ENCODE results near the gene IL10RB.
"Not testable (repeated sequence)": the region's sequence is repeated elsewhere in the genome, so short reads cannot be mapped to it uniquely, and the experiment has no call there.

Gene IL10RB

DNA sequence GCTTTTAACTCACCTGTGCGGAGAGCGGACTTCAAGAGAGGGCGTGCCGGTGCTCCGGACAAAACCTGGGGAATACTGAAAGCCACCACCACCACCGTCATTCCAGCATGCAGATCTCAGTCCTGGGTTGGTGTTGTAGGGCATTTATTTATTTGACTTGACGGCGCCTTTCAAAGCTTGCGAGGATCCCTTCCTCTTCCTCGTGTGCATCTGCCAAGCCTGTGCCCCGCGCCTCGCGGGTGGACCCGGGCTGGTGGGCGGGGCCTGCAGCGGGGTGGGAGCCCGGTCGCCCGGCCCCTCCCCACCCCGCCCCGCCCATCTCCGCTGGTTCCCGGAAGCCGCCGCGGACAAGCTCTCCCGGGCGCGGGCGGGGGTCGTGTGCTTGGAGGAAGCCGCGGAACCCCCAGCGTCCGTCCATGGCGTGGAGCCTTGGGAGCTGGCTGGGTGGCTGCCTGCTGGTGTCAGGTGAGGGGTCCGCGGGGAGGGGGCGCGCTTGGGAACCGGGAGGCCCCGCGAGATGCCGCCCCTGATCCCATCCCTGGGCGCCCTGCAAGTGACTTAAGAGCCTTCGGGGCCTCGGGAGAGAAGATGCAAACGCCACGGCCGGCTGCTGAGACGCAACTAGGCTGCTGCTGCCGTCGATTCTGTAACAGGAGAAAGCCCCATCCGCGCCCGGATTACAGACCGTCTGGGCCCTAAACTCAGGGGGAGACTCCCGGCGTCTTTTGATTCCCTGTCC lies at the start of gene IL10RB:
Gene IL10RB, plus strand, starts transcription at position 318 of the 739 bp plus-strand sequence. Its CDS starts 99 bp downstream, at position 417.
- Mint-ChIP-seq H3K36me3 (peaks cover 41 to 60% of the 10 kb centered on the region in 2 donors), H3K27ac (peak within 1 kb of the TSS; percentile 98), H3K4me1 (peaks cover 37 to 59% of the 10 kb centered on the region in 2 donors), H3K4me3 (peak within 1 kb of the TSS; percentile 96 to 97), H3K9me3 (no peaks in the 10 kb centered on the region), H3K27me3 (no peaks in the 10 kb centered on the region)
- DNase-seq (peak; percentile 67), ATAC-seq (replicated peaks) (peak; percentile 72 to 80)

DNA sequence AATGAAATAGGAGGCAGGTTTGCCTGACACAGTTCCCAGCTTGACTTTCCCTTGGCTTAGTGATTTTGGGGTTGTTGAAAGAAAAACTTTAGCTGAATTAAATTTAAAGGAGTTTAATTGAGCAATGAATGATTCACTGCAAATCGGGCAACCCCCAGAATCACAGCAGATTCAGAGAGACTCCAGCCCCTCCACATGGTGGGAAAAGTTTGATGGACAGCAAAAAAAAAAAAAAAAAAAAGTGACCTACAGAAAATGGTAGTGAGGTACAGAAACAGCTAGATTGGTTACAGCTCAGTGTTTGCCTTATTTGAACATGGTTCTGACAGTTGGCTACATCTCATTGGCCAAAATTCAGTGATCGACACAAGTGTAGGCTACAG lies 49.0 kb upstream of the IL10RB start:
- no peak overlapping the region for H3K27ac Mint-ChIP-seq
- peaks cover 8 to 19% of the 10 kb centered on the region in 2 donors for H3K9me3 Mint-ChIP-seq
- DNase-seq (no peak), ATAC-seq (replicated peaks) (no peak)
- no peak overlapping the region for H3K4me3 Mint-ChIP-seq
- H3K4me1 Mint-ChIP-seq: peaks cover 44 to 71% of the 10 kb centered on the region in 2 donors
- no peaks in the 10 kb centered on the region for H3K27me3 Mint-ChIP-seq
- peaks cover 10 to 22% of the 10 kb centered on the region in 2 donors for H3K36me3 Mint-ChIP-seq

DNA sequence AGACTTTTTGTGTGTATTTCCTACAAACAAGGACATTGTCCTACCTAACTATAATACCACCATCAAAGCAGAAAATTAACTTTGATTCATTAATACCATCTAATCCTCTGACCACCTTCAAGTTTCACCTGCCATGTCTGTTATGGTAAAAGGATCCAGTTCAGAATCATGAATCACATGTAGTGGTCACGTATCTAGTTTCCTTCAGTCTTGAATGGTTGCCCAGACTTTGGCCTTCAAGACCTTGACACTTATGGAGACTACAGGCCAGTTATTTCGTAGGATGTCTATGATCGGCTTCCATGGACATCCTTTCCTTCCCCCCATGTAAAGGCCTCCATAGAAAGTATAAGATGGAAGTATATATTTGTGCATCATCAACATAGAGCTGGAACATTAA lies 46.9 kb upstream of the IL10RB start:
- H3K9me3 Mint-ChIP-seq: peaks cover 8 to 15% of the 10 kb centered on the region in 2 donors
- H3K27ac Mint-ChIP-seq: peak overlapping the region; percentile 47
- DNase-seq (no peak), ATAC-seq (replicated peaks) (no peak)
- peaks cover 28 to 49% of the 10 kb centered on the region in 2 donors for H3K4me1 Mint-ChIP-seq
- no peak overlapping the region for H3K4me3 Mint-ChIP-seq
- H3K36me3 Mint-ChIP-seq: peaks cover 10 to 15% of the 10 kb centered on the region in 2 donors
- H3K27me3 Mint-ChIP-seq: no peaks in the 10 kb centered on the region

DNA sequence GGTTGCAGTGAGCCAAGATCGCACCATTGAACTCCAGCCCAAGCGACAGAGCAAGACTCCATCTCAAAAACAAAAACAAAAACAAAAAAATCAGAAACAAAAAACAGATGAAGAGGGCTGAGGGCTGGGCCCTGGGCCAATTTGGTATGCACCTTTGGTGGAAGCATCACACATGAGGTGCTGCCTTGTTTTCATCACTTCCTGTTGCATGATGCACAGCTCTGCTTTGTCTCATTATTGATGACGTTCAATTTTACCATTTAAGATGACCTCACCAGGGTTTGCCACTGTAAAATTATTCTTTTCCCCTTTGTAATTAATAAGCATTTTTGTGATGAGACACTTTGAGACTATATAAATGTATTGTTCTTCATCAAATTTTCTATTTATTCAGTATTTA lies 46.2 kb upstream of the IL10RB start:
- peaks cover 7 to 15% of the 10 kb centered on the region in 2 donors for H3K9me3 Mint-ChIP-seq
- H3K4me1 Mint-ChIP-seq: peaks cover 25 to 43% of the 10 kb centered on the region in 2 donors
- no peak overlapping the region for H3K27ac Mint-ChIP-seq
- H3K27me3 Mint-ChIP-seq: no peaks in the 10 kb centered on the region
- peaks cover 7 to 12% of the 10 kb centered on the region in 2 donors for H3K36me3 Mint-ChIP-seq
- no peak for DNase-seq
- ATAC-seq (replicated peaks): no peak
- H3K4me3 Mint-ChIP-seq: no peak overlapping the region

DNA sequence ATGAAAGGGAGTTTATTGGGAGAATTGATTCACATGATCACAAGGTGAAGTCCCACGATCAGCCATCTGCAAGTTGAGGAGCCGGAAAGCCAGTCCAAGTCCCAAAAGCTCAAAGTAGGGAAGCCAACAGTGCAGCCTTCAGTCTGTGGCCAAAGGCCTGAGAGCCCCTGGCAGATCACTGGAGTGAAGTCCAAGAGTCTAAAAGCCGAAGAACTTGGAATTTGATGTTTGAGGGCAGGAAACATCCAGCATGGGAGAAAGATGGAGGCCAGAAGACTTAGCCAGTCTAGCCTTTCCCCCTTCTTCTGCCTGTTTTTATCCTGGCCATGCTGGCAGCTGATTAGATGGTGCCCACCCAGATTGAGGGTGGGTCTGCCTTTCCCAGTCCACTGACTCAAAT lies 40.8 kb upstream of the IL10RB start:
- DNase-seq; H3K27me3 Mint-ChIP-seq; ATAC-seq (replicated peaks); H3K4me3 Mint-ChIP-seq; H3K9me3 Mint-ChIP-seq; H3K36me3 Mint-ChIP-seq; H3K27ac Mint-ChIP-seq: not testable (repeated sequence)
- H3K4me1 Mint-ChIP-seq: peaks cover 5 to 11% of the 10 kb centered on the region in 2 donors

DNA sequence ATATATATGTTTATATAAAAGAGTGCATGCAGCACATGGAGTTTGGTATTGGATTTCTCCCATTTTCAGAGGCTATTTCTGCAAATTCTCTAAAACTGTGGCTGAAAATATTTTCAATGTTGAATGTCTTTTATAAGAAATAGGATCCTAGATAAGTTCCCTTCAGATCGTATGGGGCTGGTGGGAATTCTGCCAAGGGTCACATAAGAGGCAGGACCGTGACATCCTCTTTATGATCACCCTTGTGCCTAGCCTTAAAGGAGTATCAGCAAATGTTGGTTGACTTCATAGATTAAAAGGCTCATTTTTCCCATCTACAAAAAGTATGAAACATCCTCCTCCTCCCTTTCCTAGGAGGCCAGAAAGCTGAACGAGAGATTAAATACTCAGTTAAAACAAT lies 37.7 kb upstream of the IL10RB start:
- H3K27ac Mint-ChIP-seq: no peak overlapping the region
- H3K9me3 Mint-ChIP-seq: no peaks in the 10 kb centered on the region
- no peak overlapping the region for H3K4me3 Mint-ChIP-seq
- peaks cover 21 to 29% of the 10 kb centered on the region in 2 donors for H3K4me1 Mint-ChIP-seq
- no peak for DNase-seq
- H3K36me3 Mint-ChIP-seq: peaks cover 11 to 18% of the 10 kb centered on the region in 2 donors
- no peaks in the 10 kb centered on the region for H3K27me3 Mint-ChIP-seq
- ATAC-seq (replicated peaks): no peak

DNA sequence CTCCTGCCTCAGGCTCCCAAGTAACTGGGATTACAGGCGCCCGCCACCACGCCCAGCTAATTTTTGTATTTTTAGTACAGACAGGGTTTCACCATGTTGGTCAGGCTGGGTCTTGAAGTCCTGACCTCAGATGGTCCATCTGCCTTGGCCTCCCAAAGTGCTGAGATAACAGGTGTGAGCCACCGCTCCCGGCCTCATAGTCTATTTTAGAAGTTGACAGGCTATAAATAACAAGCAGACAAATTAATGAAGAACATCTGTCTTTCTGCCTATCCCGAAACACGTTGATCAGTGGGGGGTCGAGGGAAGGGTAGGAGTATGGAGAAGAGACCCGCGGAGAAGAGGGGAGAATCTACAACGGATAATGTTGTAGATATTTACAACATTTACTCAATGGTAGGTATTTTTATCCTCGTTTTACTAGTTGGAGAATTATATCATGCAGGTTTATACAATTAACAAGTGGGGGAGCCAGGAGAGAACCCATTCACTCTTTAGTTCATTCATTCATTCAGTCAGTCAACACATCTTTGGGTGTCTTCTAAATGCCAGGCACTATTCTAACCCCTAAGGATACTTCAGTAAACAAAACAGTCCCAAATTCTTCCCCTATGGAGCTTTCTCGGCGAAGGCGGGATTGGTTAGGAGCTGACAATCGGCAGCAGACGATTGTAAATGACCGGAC lies 36.9 kb upstream of the IL10RB start:
- H3K4me1 Mint-ChIP-seq: peaks cover 21 to 33% of the 10 kb centered on the region in 2 donors
- H3K27me3 Mint-ChIP-seq: no peaks in the 10 kb centered on the region
- H3K36me3 Mint-ChIP-seq: peaks cover 12 to 21% of the 10 kb centered on the region in 2 donors
- ATAC-seq (replicated peaks) (peak; percentile 18 to 31), DNase-seq (no peak)
- peak overlapping the region; percentile 81 for H3K27ac Mint-ChIP-seq
- peak overlapping the region; percentile 90 to 95 for H3K4me3 Mint-ChIP-seq
- H3K9me3 Mint-ChIP-seq: no peaks in the 10 kb centered on the region

DNA sequence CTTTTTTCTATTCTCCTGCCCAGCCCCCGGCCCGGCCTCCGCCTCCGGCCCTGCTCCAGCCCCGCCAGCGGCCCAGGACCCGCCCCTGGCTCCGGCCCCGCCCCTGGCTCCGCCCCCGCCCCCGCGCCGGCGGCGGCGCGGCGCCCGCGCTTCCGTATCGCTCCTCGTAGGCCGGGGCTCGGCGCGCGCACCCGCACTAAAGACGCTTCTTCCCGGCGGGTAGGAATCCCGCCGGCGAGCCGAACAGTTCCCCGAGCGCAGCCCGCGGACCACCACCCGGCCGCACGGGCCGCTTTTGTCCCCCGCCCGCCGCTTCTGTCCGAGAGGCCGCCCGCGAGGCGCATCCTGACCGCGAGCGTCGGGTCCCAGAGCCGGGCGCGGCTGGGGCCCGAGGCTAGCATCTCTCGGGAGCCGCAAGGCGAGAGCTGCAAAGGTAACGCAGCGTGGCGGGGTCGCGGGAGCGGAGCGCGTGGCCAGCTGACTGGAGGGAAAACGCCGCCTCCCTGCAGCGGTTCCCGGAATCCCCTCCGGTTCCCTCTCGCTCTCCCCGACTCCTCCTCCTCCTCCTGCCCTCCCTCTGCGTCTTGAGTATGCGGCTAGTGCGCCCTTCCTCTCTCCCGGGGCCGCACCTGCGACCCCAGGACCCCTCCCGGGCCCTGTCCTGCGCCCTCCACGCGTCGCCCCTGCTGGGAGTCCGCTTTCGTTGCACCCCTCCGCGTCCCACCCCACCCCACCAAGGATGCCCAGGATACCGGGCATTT lies 36.2 kb upstream of the IL10RB start, which contains the start of gene IFNAR2:
Gene IFNAR2, plus strand, starts transcription at position 155 of the 761 bp plus-strand sequence. CDS start 11,985 bp downstream, outside the sequence.
- DNase-seq: peak; percentile 55

DNA sequence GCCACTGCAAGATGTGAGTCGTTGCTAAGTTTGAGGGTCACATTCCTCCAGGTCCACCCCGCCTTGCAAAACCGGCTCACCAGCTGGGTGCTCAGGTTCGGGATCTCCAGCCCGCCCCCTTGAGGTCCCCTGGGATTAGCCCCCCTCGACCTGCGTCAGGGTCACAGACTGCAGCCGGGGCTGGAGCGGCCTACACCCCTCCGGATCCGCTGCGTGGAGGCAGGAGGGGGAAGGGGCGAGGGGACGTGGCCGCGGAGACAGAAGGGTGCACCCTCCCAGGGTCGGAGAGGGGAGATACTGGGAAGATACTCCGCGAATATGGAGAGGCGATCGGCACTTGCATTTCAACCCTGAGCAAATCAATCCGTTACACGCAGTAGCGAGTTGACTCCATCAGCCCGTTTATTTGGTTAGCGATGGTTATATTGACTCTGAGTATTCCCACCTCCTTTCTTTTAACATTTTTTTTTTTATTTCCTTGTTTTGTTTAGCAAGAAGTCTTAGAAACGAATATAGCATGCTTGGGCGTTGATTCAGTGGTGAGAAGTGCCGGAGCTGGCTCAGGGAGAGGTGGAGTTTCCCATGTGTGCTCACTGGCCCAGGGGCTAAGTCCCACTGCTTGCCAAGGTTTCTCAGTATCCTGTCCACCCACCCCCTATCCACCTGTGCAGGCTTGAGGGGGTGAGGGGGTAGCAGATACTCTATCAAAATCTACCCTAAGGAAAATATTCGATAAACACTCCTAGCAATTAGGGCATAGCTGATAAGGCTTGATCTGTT lies 35.4 kb upstream of the IL10RB start:
- Mint-ChIP-seq H3K9me3 (no peaks in the 10 kb centered on the region), H3K27ac (peak overlapping the region; percentile 92), H3K36me3 (peaks cover 16 to 27% of the 10 kb centered on the region in 2 donors), H3K27me3 (no peaks in the 10 kb centered on the region), H3K4me3 (peak overlapping the region; percentile 90 to 95), H3K4me1 (peaks cover 26 to 43% of the 10 kb centered on the region in 2 donors)
- DNase-seq (peak; percentile 48), ATAC-seq (replicated peaks) (peak; percentile 60 to 63)

More for the DNA sequence above, 36.2 kb upstream of the IL10RB start, which contains the start of gene IFNAR2:
- peak within 1 kb of the TSS; percentile 92 for H3K27ac Mint-ChIP-seq
- no peaks in the 10 kb centered on the region for H3K27me3 Mint-ChIP-seq
- H3K36me3 Mint-ChIP-seq: peaks cover 16 to 27% of the 10 kb centered on the region in 2 donors
- H3K4me3 Mint-ChIP-seq: peak within 1 kb of the TSS; percentile 90 to 95
- H3K4me1 Mint-ChIP-seq: peaks cover 26 to 40% of the 10 kb centered on the region in 2 donors
- H3K9me3 Mint-ChIP-seq: no peaks in the 10 kb centered on the region
- ATAC-seq (replicated peaks): peak; percentile 88 to 92

DNA sequence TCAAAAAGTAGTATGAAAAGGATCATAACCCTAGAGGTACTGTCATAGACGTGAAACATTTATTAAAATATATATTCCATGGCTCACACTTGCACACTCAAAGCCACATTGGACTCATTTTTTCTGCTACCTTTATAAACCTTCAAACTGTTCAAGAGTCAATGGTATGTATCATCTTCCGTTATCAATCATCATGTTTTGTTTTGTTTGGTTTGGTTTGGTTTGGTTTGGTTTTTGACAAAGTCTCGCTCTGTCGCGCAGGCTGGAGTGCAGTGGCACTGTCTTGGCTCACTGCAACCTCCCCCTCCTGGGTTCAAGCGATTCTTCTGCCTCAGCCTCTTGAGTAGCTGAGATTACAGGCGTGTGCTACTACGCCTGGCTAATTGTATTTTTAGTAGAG lies 34.6 kb upstream of the IL10RB start:
- DNase-seq (no peak), ATAC-seq (replicated peaks) (peak in 1 of 2 donors; percentile 14)
- H3K36me3 Mint-ChIP-seq: peaks cover 19 to 31% of the 10 kb centered on the region in 2 donors
- peaks cover 30 to 50% of the 10 kb centered on the region in 2 donors for H3K4me1 Mint-ChIP-seq
- peak overlapping the region; percentile 63 to 85 for H3K4me3 Mint-ChIP-seq
- no peaks in the 10 kb centered on the region for H3K27me3 Mint-ChIP-seq
- no peaks in the 10 kb centered on the region for H3K9me3 Mint-ChIP-seq
- H3K27ac Mint-ChIP-seq: peak overlapping the region; percentile 81

DNA sequence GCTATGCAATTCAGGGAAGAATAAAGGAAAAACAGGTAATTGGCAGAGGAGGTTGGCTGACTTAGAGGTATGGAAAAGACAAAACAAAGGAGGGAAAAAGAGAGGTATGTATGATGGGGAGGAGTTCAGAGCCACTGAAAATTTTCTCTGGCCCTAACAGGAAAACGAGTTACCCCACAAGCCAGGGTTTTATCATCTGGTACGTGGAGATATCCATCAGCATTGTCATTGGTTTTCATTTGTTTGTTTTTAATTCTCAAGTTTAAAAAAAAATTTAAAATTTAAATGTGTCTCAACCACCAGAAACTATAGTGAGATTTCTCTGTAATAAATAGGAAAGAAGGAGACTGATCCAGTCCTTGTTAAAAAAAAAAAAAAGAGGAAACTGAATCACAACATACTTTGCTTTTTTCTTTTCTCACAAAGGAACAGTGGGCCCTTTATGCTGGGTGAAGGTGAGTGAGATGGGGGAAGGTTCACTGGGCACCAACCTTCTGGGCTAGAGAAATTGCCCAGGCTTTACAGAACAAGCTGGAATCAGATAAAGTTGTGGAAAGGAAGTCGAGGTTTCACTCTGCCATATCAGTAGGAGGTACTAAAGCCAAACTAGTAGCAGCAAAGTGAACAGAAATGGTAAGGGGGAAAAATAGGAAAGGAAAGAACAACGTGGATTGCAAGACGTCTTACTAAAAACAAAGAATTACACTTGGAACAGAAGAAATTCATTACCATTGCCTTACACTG lies 33.7 kb upstream of the IL10RB start:
- H3K36me3 Mint-ChIP-seq: peaks cover 26 to 39% of the 10 kb centered on the region in 2 donors
- peak overlapping the region; percentile 81 for H3K27ac Mint-ChIP-seq
- no peaks in the 10 kb centered on the region for H3K27me3 Mint-ChIP-seq
- H3K4me3 Mint-ChIP-seq: peak overlapping the region; percentile 63 to 85
- H3K9me3 Mint-ChIP-seq: no peaks in the 10 kb centered on the region
- DNase-seq (no peak), ATAC-seq (replicated peaks) (no peak)
- H3K4me1 Mint-ChIP-seq: peaks cover 38 to 59% of the 10 kb centered on the region in 2 donors

DNA sequence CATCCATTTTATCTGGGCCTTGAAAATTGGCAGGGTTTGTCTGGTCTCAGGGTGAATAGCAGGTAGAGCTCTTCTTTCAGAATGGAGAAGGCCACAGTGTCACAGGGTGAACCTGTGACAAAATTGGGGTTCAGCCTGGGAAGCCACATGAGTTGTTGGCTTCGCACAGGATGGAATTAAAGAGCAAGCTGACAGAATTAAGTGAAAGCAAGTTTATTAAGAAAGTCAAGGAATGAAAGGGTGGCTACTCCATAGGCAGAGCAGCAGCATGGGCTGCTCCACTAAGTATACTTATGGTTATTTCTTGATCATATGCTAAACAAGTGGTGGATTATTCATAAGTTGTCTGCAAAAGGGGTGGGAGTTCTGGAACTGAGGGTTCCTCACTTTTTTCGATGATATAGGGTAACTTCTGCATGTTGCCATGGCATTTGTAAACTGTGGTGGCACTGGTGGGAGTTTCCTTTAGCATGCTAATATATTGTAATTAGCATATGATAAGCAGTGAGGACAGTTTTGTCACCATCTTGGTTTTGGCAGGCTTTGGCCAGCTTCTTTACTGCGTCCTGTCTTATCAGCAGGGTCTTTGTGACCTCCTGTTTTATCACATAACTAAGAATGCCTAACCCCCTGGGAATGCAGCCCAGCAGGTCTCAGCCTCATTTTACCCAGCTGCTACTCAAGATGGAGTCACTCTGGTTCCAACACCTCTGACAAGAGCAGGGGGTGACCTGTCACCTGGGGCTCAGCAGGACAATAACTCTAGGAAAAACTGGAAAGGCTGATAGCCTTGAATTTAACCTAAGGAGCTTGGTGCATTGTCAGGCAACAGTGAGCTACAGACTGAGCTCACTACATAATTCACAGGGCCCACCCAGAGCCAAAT lies 31.3 kb upstream of the IL10RB start:
- Mint-ChIP-seq H3K4me3 (no peak overlapping the region), H3K27ac (peak overlapping the region; percentile 34), H3K4me1 (peaks cover 50 to 75% of the 10 kb centered on the region in 2 donors), H3K27me3 (no peaks in the 10 kb centered on the region), H3K36me3 (peaks cover 28 to 45% of the 10 kb centered on the region in 2 donors), H3K9me3 (no peaks in the 10 kb centered on the region)
- DNase-seq (no peak), ATAC-seq (replicated peaks) (no peak)

All from stimulated activated naive B cell treated with anti-CD40 and anti-IgM and Interleukin-4, amounts not matched to agents 10 μg/mL and 1 μg/mL and 100 μg/mL, for 72 hours (primary cell).